WTC11 (cell line): ENCODE measurements around the gene CAMK2A. TPM values are rescaled to one million over a fixed set of nuclear protein-coding genes. Genes with fewer than 3 reads are reported as not detected.

ENCODE experiments used
- ATAC-seq: fragments of 200-7000 bp; cut with Tn5 transposase; 2 replicates; pipeline ENCODE4 v1.10.0; 2021; ENCODE audit warnings: mild to moderate bottlenecking, moderate library complexity
- CTCF ChIA-PET: fragments of 300-600 bp; sonication (Branson Sonifier 250); formaldehyde crosslinking; loops from one replicate; lab custom pipeline; 2021; ENCODE audit warnings: antibody characterized with exemption; lab: Charles Lee
- POLR2A ChIA-PET: fragments of 350-600 bp; sonication (Branson Sonifier 250); formaldehyde crosslinking; loops from one replicate; lab custom pipeline; 2021; ENCODE audit warnings: antibody characterized with exemption; lab: Charles Lee
- DNase-seq: peaks from one replicate; pipeline ENCODE4 v3.0.0; 2021; ENCODE audit warnings: low spot score
- H3K27ac Mint-ChIP-seq: 2 replicates; pipeline ENCODE4 v1.8.0; 2021; ENCODE audit warnings: mixed read lengths
- H3K27me3 Mint-ChIP-seq: 2 replicates; pipeline ENCODE4 v1.8.0; 2021; ENCODE audit warnings: low read depth, mild to moderate bottlenecking, moderate library complexity, mixed read lengths
- H3K36me3 Mint-ChIP-seq: 2 replicates; pipeline ENCODE4 v1.8.0; 2021; ENCODE audit warnings: mixed read lengths
- H3K4me1 Mint-ChIP-seq: 2 replicates; pipeline ENCODE4 v1.8.0; 2022; ENCODE audit warnings: mixed read lengths
- H3K4me3 Mint-ChIP-seq: 2 replicates; pipeline ENCODE4 v1.8.0; 2021; ENCODE audit warnings: mild to moderate bottlenecking, moderate library complexity, mixed read lengths
- H3K9me3 Mint-ChIP-seq: 2 replicates; pipeline ENCODE4 v1.8.0; 2021; ENCODE audit warnings: mixed read lengths
- ARID4B ChIP-seq: sonication (generic); formaldehyde crosslinking; IDR thresholded peaks from 2 replicates; pipeline ENCODE4 v1.8.0; 2023; ENCODE audit warnings: missing genetic modification reagents, mild to moderate bottlenecking, borderline replicate concordance
- ATF2 ChIP-seq: sonication (generic); formaldehyde crosslinking; IDR thresholded peaks from 2 replicates; pipeline ENCODE4 v1.8.1; 2022; ENCODE audit warnings: low read depth, missing genetic modification reagents, borderline replicate concordance
- E2F1 ChIP-seq: sonication (generic); formaldehyde crosslinking; IDR thresholded peaks from 2 replicates; pipeline ENCODE4 v1.8.0; 2022; ENCODE audit warnings: mild to moderate bottlenecking, missing genetic modification reagents
- EMX1 ChIP-seq: fragments of 250-450 bp; sonication (Bioruptor Pico); IDR thresholded peaks from 2 replicates; pipeline ENCODE4 v1.8.0; 2021; ENCODE audit warnings: mild to moderate bottlenecking
- ETV6 ChIP-seq: sonication (generic); formaldehyde crosslinking; IDR thresholded peaks from 2 replicates; pipeline ENCODE4 v1.8.1; 2022; ENCODE audit warnings: mild to moderate bottlenecking, missing genetic modification reagents
- GRHL2 ChIP-seq: fragments of 250-450 bp; sonication (Bioruptor Pico); IDR thresholded peaks from 2 replicates; pipeline ENCODE4 v1.8.0; 2022; ENCODE audit warnings: mild to moderate bottlenecking, moderate library complexity; ENCODE audit not compliant: insufficient replicate concordance, severe bottlenecking
- MLX ChIP-seq: sonication (generic); formaldehyde crosslinking; IDR thresholded peaks from 2 replicates; pipeline ENCODE4 v1.8.1; 2023; ENCODE audit warnings: mild to moderate bottlenecking, missing genetic modification reagents, moderate library complexity
- NFYB ChIP-seq: sonication (generic); formaldehyde crosslinking; conservative IDR thresholded peaks from 2 replicates; pipeline ENCODE4 v1.8.0; 2022; ENCODE audit warnings: low read depth, missing genetic modification reagents
- NR3C1 ChIP-seq: sonication (generic); formaldehyde crosslinking; conservative IDR thresholded peaks from 2 replicates; pipeline ENCODE4 v1.8.1; 2023; ENCODE audit warnings: low read depth, mild to moderate bottlenecking, missing genetic modification reagents
- PRDM15 ChIP-seq: sonication (generic); formaldehyde crosslinking; IDR thresholded peaks from 2 replicates; pipeline ENCODE4 v1.8.0; 2022; ENCODE audit warnings: missing genetic modification reagents
- RELA ChIP-seq: sonication (generic); formaldehyde crosslinking; IDR thresholded peaks from 2 replicates; pipeline ENCODE4 v1.8.1; 2022; ENCODE audit warnings: missing genetic modification reagents, mild to moderate bottlenecking, borderline replicate concordance
- RORB ChIP-seq: fragments of 250-450 bp; sonication (Bioruptor Pico); IDR thresholded peaks from 2 replicates; pipeline ENCODE4 v1.9.0; 2021; ENCODE audit warnings: mild to moderate bottlenecking
- SP1 ChIP-seq: sonication (generic); formaldehyde crosslinking; conservative IDR thresholded peaks from 2 replicates; pipeline ENCODE4 v1.8.1; 2022; ENCODE audit warnings: missing genetic modification reagents
- TCF7 ChIP-seq: sonication (generic); formaldehyde crosslinking; IDR thresholded peaks from 2 replicates; pipeline ENCODE4 v1.8.0; 2022; ENCODE audit warnings: mild to moderate bottlenecking, low read depth, missing genetic modification reagents, moderate library complexity
- TP53 ChIP-seq: sonication (generic); formaldehyde crosslinking; IDR thresholded peaks from 2 replicates; pipeline ENCODE4 v1.8.1; 2023; ENCODE audit warnings: mild to moderate bottlenecking, missing genetic modification reagents
- USF1 ChIP-seq: sonication (generic); formaldehyde crosslinking; IDR thresholded peaks from 2 replicates; pipeline ENCODE4 v1.8.0; 2022; ENCODE audit warnings: mild to moderate bottlenecking, missing genetic modification reagents
- ZBTB21 ChIP-seq: sonication (generic); formaldehyde crosslinking; IDR thresholded peaks from 2 replicates; pipeline ENCODE4 v1.8.1; 2023; ENCODE audit warnings: mild to moderate bottlenecking, missing genetic modification reagents, borderline replicate concordance
- ZNF263 ChIP-seq: sonication (generic); formaldehyde crosslinking; IDR thresholded peaks from 2 replicates; pipeline ENCODE4 v1.8.1; 2022; ENCODE audit warnings: low read depth, mild to moderate bottlenecking, moderate library complexity, missing genetic modification reagents
- ZNF512 ChIP-seq: sonication (generic); formaldehyde crosslinking; IDR thresholded peaks from 2 replicates; pipeline ENCODE4 v1.8.1; 2022; ENCODE audit warnings: missing genetic modification reagents, borderline replicate concordance
- ZNF671 ChIP-seq: fragments of 250-450 bp; sonication (Bioruptor Pico); IDR thresholded peaks from 2 replicates; pipeline ENCODE4 v1.8.0; 2021; ENCODE audit warnings: mild to moderate bottlenecking
- total RNA-seq: library from RNA; stranded (reverse); gene quantifications from 3 replicates; pipeline ENCODE4 v1.2.3, GENCODE V29; 2021

Gene CAMK2A
- total RNA-seq, 1 experiment from 2014 or later, result 0.13 TPM

GRCh38 chr5:150333400-150333799, 43.8 kb upstream of the CAMK2A start:
- H3K4me3 Mint-ChIP-seq, result no peak overlapping the region
- CTCF ChIA-PET, result interaction anchor here (1.5 to 1.8 kb wide), 2 partner anchors 17 to 61 kb away, joined by 3 to 6 read pairs; no protein-coding TSS in a partner anchor

More at GRCh38 chr5:150333400-150333799, 43.8 kb upstream of the CAMK2A start:
- no peak for DNase-seq
- no peaks in the 10 kb centered on the region for H3K4me1 Mint-ChIP-seq
- no peaks in the 10 kb centered on the region for H3K27me3 Mint-ChIP-seq
- POLR2A ChIA-PET, result no interaction called here
- H3K36me3 Mint-ChIP-seq, result no peaks in the 10 kb centered on the region
- no peak overlapping the region for H3K27ac Mint-ChIP-seq
- TF ChIP-seq ARID4B (CRISPR knock-in tag) (no peak), MLX (CRISPR knock-in tag) (no peak), SP1 (no peak), E2F1 (CRISPR knock-in tag) (no peak), TP53 (CRISPR knock-in tag) (no peak), ZNF512 (CRISPR knock-in tag) (no peak), NFYB (no peak), ETV6 (no peak), ATF2 (CRISPR knock-in tag) (no peak), USF1 (CRISPR knock-in tag) (no peak), RELA (CRISPR knock-in tag) (no peak), TCF7 (CRISPR knock-in tag) (no peak), ZNF671 (CRISPR knock-in tag) (no peak), ZNF263 (CRISPR knock-in tag) (no peak), NR3C1 (no peak), PRDM15 (CRISPR knock-in tag) (no peak), ZBTB21 (CRISPR knock-in tag) (no peak), RORB (CRISPR knock-in tag) (no peak), EMX1 (CRISPR knock-in tag) (no peak), GRHL2 (CRISPR knock-in tag) (no peak)
- H3K9me3 Mint-ChIP-seq, result peaks cover 5% of the 10 kb centered on the region; the same call in 1 of the 2 replicates
- ATAC-seq, result no peak
